ENCODE data around the gene ESRRA. TPM values are rescaled to one million over a fixed set of nuclear protein-coding genes. Genes with fewer than 3 reads are reported as not detected.

The ESRRA gene
- total RNA-seq = 13.3 TPM
- polyA plus RNA-seq = 53.2 TPM

- peak; percentile 92 for DNase-seq (ENCODE audit: extremely low spot score)
- under 1% methylated on average over 81 of the region's 81 CpGs for WGBS
- H3K27ac ChIP-seq (ENCODE audit: low read depth) = peak within 1 kb of the TSS; percentile 85
- H3K4me3 ChIP-seq (ENCODE audit: low read depth, low read length) = peak within 1 kb of the TSS; percentile 73
- no peaks in the 10 kb centered on the region for H3K4me1 ChIP-seq (ENCODE audit: insufficient read depth)
- H3K36me3 ChIP-seq (ENCODE audit: insufficient read depth) = no peaks in the 10 kb centered on the region
Observed at GRCh38 chr11:64305075-64305690, at the start of gene ESRRA. ESRRA (plus strand) TSS chr11:64305524; CDS start chr11:64307180, 1,656 bp downstream.

GRCh38 chr11:64256300-64256699 lies 49.0 kb upstream of the ESRRA start:
- no peak for DNase-seq (ENCODE audit: extremely low spot score)
- H3K4me3 ChIP-seq (ENCODE audit: low read depth, low read length) = no peak overlapping the region
- H3K4me1 ChIP-seq (ENCODE audit: insufficient read depth) = no peaks in the 10 kb centered on the region
- peaks cover 3% of the 10 kb centered on the region for H3K36me3 ChIP-seq (ENCODE audit: insufficient read depth)
- 84% methylated on average over 15 of the region's 15 CpGs for WGBS
- no peak overlapping the region for H3K27ac ChIP-seq (ENCODE audit: low read depth)

- no peak overlapping the region for H3K4me3 ChIP-seq (ENCODE audit: low read depth, low read length)
- no peak overlapping the region for H3K27ac ChIP-seq (ENCODE audit: low read depth)
- H3K36me3 ChIP-seq (ENCODE audit: insufficient read depth) = peaks cover 7% of the 10 kb centered on the region
- H3K4me1 ChIP-seq (ENCODE audit: insufficient read depth) = no peaks in the 10 kb centered on the region
- WGBS = 92% methylated on average over 24 of the region's 24 CpGs
- no peak for DNase-seq (ENCODE audit: extremely low spot score)
Observed at GRCh38 chr11:64258356-64258755, 47.0 kb upstream of the ESRRA start.

GRCh38 chr11:64258946-64259532 lies 46.3 kb upstream of the ESRRA start:
- Histone ChIP-seq H3K27ac (ENCODE audit: low read depth) (no peak overlapping the region), H3K4me1 (ENCODE audit: insufficient read depth) (no peaks in the 10 kb centered on the region), H3K4me3 (ENCODE audit: low read depth, low read length) (no peak overlapping the region), H3K36me3 (ENCODE audit: insufficient read depth) (peaks cover 7% of the 10 kb centered on the region)
- DNase-seq (ENCODE audit: extremely low spot score) = no peak
- 92% methylated on average over 32 of the region's 32 CpGs for WGBS

GRCh38 chr11:64259533-64260067 lies 45.7 kb upstream of the ESRRA start:
- WGBS = 86% methylated on average over 4 of the region's 4 CpGs
- peaks cover 7% of the 10 kb centered on the region for H3K36me3 ChIP-seq (ENCODE audit: insufficient read depth)

GRCh38 chr11:64260147-64260708 lies 45.1 kb upstream of the ESRRA start:
- no peaks in the 10 kb centered on the region for H3K4me1 ChIP-seq (ENCODE audit: insufficient read depth)
- no peak for DNase-seq (ENCODE audit: extremely low spot score)
- WGBS = 96% methylated on average over 6 of the region's 6 CpGs
- H3K4me3 ChIP-seq (ENCODE audit: low read depth, low read length) = no peak overlapping the region
- H3K27ac ChIP-seq (ENCODE audit: low read depth) = no peak overlapping the region
- H3K36me3 ChIP-seq (ENCODE audit: insufficient read depth) = peaks cover 7% of the 10 kb centered on the region

More at GRCh38 chr11:64259533-64260067, 45.7 kb upstream of the ESRRA start:
- no peak overlapping the region for H3K4me3 ChIP-seq (ENCODE audit: low read depth, low read length)
- no peak for DNase-seq (ENCODE audit: extremely low spot score)
- no peaks in the 10 kb centered on the region for H3K4me1 ChIP-seq (ENCODE audit: insufficient read depth)
- H3K27ac ChIP-seq (ENCODE audit: low read depth) = no peak overlapping the region

GRCh38 chr11:64261556-64262080 lies 43.7 kb upstream of the ESRRA start:
- 92% methylated on average over 18 of the region's 18 CpGs for WGBS
- Histone ChIP-seq H3K27ac (ENCODE audit: low read depth) (no peak overlapping the region), H3K4me1 (ENCODE audit: insufficient read depth) (no peaks in the 10 kb centered on the region), H3K36me3 (ENCODE audit: insufficient read depth) (peaks cover 7% of the 10 kb centered on the region), H3K4me3 (ENCODE audit: low read depth, low read length) (no peak overlapping the region)
- DNase-seq (ENCODE audit: extremely low spot score) = no peak

- peaks cover 7% of the 10 kb centered on the region for H3K36me3 ChIP-seq (ENCODE audit: insufficient read depth)
- DNase-seq (ENCODE audit: extremely low spot score) = no peak
- no peak overlapping the region for H3K27ac ChIP-seq (ENCODE audit: low read depth)
- 93% methylated on average over 42 of the region's 42 CpGs for WGBS
- no peak overlapping the region for H3K4me3 ChIP-seq (ENCODE audit: low read depth, low read length)
- no peaks in the 10 kb centered on the region for H3K4me1 ChIP-seq (ENCODE audit: insufficient read depth)
Observed at GRCh38 chr11:64262271-64263002, 42.9 kb upstream of the ESRRA start.

- Histone ChIP-seq H3K4me1 (ENCODE audit: insufficient read depth) (no peaks in the 10 kb centered on the region), H3K36me3 (ENCODE audit: insufficient read depth) (peaks cover 7% of the 10 kb centered on the region), H3K27ac (ENCODE audit: low read depth) (no peak overlapping the region), H3K4me3 (ENCODE audit: low read depth, low read length) (no peak overlapping the region)
- 75% methylated on average over 29 of the region's 29 CpGs for WGBS
- no peak for DNase-seq (ENCODE audit: extremely low spot score)
Observed at GRCh38 chr11:64263021-64263946, 42.0 kb upstream of the ESRRA start.

GRCh38 chr11:64263947-64264317 lies 41.4 kb upstream of the ESRRA start:
- no peak for DNase-seq (ENCODE audit: extremely low spot score)
- Histone ChIP-seq H3K27ac (ENCODE audit: low read depth) (no peak overlapping the region), H3K36me3 (ENCODE audit: insufficient read depth) (peaks cover 6% of the 10 kb centered on the region), H3K4me3 (ENCODE audit: low read depth, low read length) (no peak overlapping the region), H3K4me1 (ENCODE audit: insufficient read depth) (no peaks in the 10 kb centered on the region)
- 87% methylated on average over 8 of the region's 8 CpGs for WGBS

GRCh38 chr11:64264371-64264852 lies 40.9 kb upstream of the ESRRA start:
- H3K36me3 ChIP-seq (ENCODE audit: insufficient read depth) = peaks cover 5% of the 10 kb centered on the region
- no peak for DNase-seq (ENCODE audit: extremely low spot score)
- 81% methylated on average over 10 of the region's 10 CpGs for WGBS
- H3K4me3 ChIP-seq (ENCODE audit: low read depth, low read length) = no peak overlapping the region
- H3K27ac ChIP-seq (ENCODE audit: low read depth) = no peak overlapping the region
- H3K4me1 ChIP-seq (ENCODE audit: insufficient read depth) = no peaks in the 10 kb centered on the region

- peaks cover 4% of the 10 kb centered on the region for H3K36me3 ChIP-seq (ENCODE audit: insufficient read depth)
- no peak overlapping the region for H3K27ac ChIP-seq (ENCODE audit: low read depth)
- no peak overlapping the region for H3K4me3 ChIP-seq (ENCODE audit: low read depth, low read length)
- DNase-seq (ENCODE audit: extremely low spot score) = no peak
- no peaks in the 10 kb centered on the region for H3K4me1 ChIP-seq (ENCODE audit: insufficient read depth)
- 92% methylated on average over 35 of the region's 35 CpGs for WGBS
Observed at GRCh38 chr11:64265176-64266160, 39.9 kb upstream of the ESRRA start.
